Breast epithelium (tissue), 4 donors: Measurements from ENCODE around the gene HRH2. TPM values are rescaled to one million over a fixed set of nuclear protein-coding genes. Genes with fewer than 3 reads are reported as not detected.

Source experiments
- DNase-seq, 2 donors: peaks; one replicate each; pipeline ENCODE4 v3.0.0-alpha.2; 2019; ENCODE audit warnings: low spot score in 2 of 2
- H3K27ac ChIP-seq, 2 donors: fragments of 200-600 bp; sonication (generic) in 1 of 2; one replicate each; pipeline ENCODE4 v1.5.1; 2016 to 2019; ENCODE audit warnings: mild to moderate bottlenecking in 1 of 2
- H3K27me3 ChIP-seq, 2 donors: fragments of 200-600 bp; sonication (generic) in 1 of 2; one replicate each; pipeline versions ENCODE4 v1.5.1 to v1.6.0; 2017 to 2019; ENCODE audit warnings: control low read depth in 1 of 2, mild to moderate bottlenecking in 1 of 2
- H3K36me3 ChIP-seq: fragments of 200-600 bp; one replicate; pipeline ENCODE4 v1.5.1; 2019
- H3K4me1 ChIP-seq, 2 donors: fragments of 200-600 bp; sonication (generic); one replicate each; pipeline ENCODE4 v1.5.1; 2016 to 2019; ENCODE audit warnings: control low read depth in 1 of 2
- H3K4me3 ChIP-seq, 3 donors: fragments of 200-600 bp; sonication (generic); 1 replicate in 2 of 3; 2 replicates in 1 of 3; pipeline ENCODE4 v1.5.1; 2016 to 2019; ENCODE audit warnings: mild to moderate bottlenecking in 3 of 3, moderate library complexity in 2 of 3
- H3K9me3 ChIP-seq, 2 donors: fragments of 200-600 bp; sonication (generic) in 1 of 2; one replicate each; pipeline ENCODE4 v1.5.1; 2016 to 2019; ENCODE audit warnings: control low read depth in 1 of 2
- POLR2A ChIP-seq: fragments of 450-650 bp; IDR thresholded peaks from one replicate; pipeline ENCODE4 v1.6.1; 2016; ENCODE audit warnings: antibody characterized with exemption, mild to moderate bottlenecking, moderate library complexity
- POLR2AphosphoS5 ChIP-seq, 3 donors: sonication (generic); formaldehyde crosslinking; IDR thresholded peaks; one replicate each; pipeline ENCODE4 v1.6.1; 2017; ENCODE audit warnings: antibody characterized with exemption in 3 of 3
- intact Hi-C: fragments of 100-400 bp; cut with DNase I; formaldehyde crosslinking; loops from one replicate; pipeline ENCODE4 v1.15.1; 2023; ENCODE audit warnings: low total_unique reads
- total RNA-seq, 3 donors: library from RNA; depleted of rRNA; stranded (reverse); fragments of >200 nt; gene quantifications; one replicate each; pipeline ENCODE4 v1.1.0, GENCODE V29; 2016
- TF ChIP-seq, protein P1 (sequence below), 3 donors: fragments of 450-650 bp; IDR thresholded peaks; one replicate each; pipeline ENCODE4 v1.5.1; 2016 to 2017; ENCODE audit warnings: antibody characterized with exemption in 3 of 3, mild to moderate bottlenecking in 3 of 3, moderate library complexity in 3 of 3

The HRH2 gene
- total RNA-seq, 3 donors from 2014 or later = 0.73 to 5.0 (median 2.0) TPM

DNA sequence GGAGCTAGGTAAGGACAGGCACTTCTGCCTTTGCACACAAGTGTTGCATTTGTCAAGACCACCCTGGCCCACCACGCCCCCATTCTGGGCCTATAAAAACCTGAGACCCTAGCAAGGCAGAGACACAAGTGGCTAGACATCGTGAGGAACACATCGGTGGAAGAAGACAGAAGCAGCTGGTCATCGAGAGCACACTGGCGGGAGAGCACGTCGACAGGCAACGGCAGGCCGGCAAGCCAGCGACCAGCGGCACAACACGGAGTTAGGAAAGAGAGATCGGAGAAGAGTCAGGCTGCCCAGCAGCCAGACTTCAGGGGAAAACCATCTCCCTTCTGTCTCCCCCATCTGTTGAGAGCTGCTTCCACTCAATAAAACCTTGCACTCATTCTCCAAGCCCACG, 76.1 kb downstream of the HRH2 start:
- H3K4me1 ChIP-seq = no peaks in the 10 kb centered on the region
- no peak for DNase-seq
- H3K4me3 ChIP-seq = no peak overlapping the region
- no peak overlapping the region for H3K27ac ChIP-seq
- peaks cover 5 to 33% of the 10 kb centered on the region in 2 donors for H3K27me3 ChIP-seq
- no peaks in the 10 kb centered on the region for H3K9me3 ChIP-seq
- TF ChIP-seq, protein P1, sequence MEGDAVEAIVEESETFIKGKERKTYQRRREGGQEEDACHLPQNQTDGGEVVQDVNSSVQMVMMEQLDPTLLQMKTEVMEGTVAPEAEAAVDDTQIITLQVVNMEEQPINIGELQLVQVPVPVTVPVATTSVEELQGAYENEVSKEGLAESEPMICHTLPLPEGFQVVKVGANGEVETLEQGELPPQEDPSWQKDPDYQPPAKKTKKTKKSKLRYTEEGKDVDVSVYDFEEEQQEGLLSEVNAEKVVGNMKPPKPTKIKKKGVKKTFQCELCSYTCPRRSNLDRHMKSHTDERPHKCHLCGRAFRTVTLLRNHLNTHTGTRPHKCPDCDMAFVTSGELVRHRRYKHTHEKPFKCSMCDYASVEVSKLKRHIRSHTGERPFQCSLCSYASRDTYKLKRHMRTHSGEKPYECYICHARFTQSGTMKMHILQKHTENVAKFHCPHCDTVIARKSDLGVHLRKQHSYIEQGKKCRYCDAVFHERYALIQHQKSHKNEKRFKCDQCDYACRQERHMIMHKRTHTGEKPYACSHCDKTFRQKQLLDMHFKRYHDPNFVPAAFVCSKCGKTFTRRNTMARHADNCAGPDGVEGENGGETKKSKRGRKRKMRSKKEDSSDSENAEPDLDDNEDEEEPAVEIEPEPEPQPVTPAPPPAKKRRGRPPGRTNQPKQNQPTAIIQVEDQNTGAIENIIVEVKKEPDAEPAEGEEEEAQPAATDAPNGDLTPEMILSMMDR (IDR thresholded peaks at IDR 0.05) = no peak
- TF ChIP-seq POLR2AphosphoS5 (IDR thresholded peaks at IDR 0.05) (no peak), POLR2A (no peak)
- intact Hi-C loops = no loop called here
- H3K36me3 ChIP-seq = no peaks in the 10 kb centered on the region

DNA sequence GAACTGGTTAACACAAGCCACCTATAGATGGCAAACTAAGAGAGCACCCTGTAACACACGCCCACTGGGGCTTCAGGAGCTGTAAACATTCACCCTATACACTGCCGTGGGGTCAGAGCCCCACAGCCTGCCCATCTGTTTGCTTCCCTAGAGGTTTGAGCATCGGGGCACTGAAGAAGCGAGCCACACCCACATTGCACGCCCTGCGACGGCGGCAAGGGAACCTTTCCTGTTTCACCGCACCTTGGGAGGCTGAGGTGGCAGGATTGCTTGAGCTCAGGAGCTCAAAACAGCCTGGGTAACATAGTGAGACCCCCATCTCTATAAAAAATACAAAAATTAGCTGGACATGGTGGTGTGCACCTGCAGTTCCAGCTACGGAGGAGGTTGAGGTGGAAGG, 76.6 kb downstream of the HRH2 start:
- DNase-seq = peak in 1 of 2 donors; percentile 3
- Histone ChIP-seq H3K4me1 (no peaks in the 10 kb centered on the region), H3K27ac (no peak overlapping the region), H3K36me3 (no peaks in the 10 kb centered on the region), H3K27me3 (peaks cover under 1 to 28% of the 10 kb centered on the region in 2 donors), H3K9me3 (no peaks in the 10 kb centered on the region), H3K4me3 (no peak overlapping the region)
- intact Hi-C loops = no loop called here
- TF ChIP-seq POLR2A = no peak
- no peak for TF ChIP-seq POLR2AphosphoS5 (IDR thresholded peaks at IDR 0.05)
- TF ChIP-seq, protein P1 (IDR thresholded peaks at IDR 0.05) = no peak

DNA sequence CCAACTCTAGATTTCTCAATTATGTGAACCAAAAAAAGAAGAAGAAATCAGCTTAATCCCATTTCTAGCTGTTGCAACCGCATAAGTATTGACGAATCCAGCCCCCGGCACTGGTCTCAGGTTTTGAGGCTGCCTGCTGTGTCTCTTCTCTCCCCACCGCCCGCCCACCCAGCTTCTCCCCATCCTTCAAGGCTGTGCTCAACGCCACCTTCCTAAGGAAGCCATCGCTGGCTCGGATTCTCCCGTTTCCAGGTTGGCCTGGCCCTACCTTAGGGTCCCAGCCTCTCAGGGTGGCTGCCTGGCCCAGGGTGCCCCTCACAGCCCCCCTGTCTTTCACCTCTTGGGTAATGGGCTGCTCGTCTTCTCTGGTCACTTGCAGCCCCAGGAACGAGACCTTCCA, 77.8 kb downstream of the HRH2 start:
- TF ChIP-seq, protein P1 (IDR thresholded peaks at IDR 0.05) = no peak
- TF ChIP-seq POLR2AphosphoS5 (IDR thresholded peaks at IDR 0.05) (no peak), POLR2A (no peak)
- H3K36me3 ChIP-seq = no peaks in the 10 kb centered on the region
- no peaks in the 10 kb centered on the region for H3K4me1 ChIP-seq
- H3K27me3 ChIP-seq = peaks cover 0 to 28% of the 10 kb centered on the region in 2 donors
- no peaks in the 10 kb centered on the region for H3K9me3 ChIP-seq
- H3K4me3 ChIP-seq = no peak overlapping the region
- peak in 1 of 2 donors; percentile 49 for DNase-seq
- intact Hi-C loops = no loop called here
- no peak overlapping the region for H3K27ac ChIP-seq

DNA sequence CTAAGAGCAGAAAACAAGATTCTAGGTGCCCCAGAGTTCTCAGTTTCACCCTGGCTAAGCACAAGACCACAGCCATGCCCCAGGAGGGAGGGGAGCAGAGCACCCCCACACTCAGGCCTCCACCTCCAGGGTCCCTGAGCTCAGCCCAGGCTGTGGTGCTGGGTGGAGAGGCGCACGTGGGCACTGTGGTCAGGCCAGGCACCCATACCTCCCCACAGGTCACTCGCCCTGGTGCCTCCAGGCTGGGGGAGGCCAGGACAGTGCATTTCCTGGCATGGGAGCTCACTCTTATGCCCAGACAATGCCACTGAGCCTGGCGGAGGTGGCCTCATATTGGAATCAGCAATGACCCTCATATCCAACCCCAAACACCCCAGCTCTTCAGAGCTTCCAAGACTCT, 78.8 kb downstream of the HRH2 start:
- Histone ChIP-seq H3K27ac (no peak overlapping the region), H3K4me1 (no peaks in the 10 kb centered on the region), H3K9me3 (no peaks in the 10 kb centered on the region), H3K27me3 (peaks cover 0 to 28% of the 10 kb centered on the region in 2 donors), H3K4me3 (no peak overlapping the region), H3K36me3 (no peaks in the 10 kb centered on the region)
- no peak for DNase-seq
- intact Hi-C loops = no loop called here
- TF ChIP-seq POLR2AphosphoS5 (IDR thresholded peaks at IDR 0.05) (no peak), POLR2A (no peak)
- TF ChIP-seq, protein P1 (IDR thresholded peaks at IDR 0.05) = no peak

DNA sequence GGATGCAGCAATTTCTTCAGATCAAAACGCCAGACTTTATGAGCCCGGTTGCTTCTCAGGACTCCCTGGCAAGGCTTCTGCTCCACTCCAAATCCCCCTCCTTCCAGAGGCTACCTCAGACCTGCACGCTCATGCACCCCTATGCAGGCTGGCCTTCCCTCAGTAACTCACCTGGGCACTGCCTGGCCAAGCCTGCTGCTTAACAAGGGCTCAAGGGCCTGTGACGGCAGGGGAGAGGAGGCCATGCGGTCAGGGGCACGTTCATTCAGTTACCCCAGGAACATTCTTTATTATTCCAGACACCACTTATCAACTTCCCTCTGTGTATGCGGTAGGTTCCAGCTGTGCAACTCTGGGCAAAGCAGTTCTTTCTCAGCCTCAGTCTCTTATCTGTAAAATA, 79.6 kb downstream of the HRH2 start:
- Histone ChIP-seq H3K27ac (no peak overlapping the region), H3K4me3 (no peak overlapping the region), H3K36me3 (no peaks in the 10 kb centered on the region), H3K27me3 (peaks cover 0 to 28% of the 10 kb centered on the region in 2 donors), H3K4me1 (no peaks in the 10 kb centered on the region), H3K9me3 (no peaks in the 10 kb centered on the region)
- intact Hi-C loops = no loop called here
- TF ChIP-seq POLR2A (no peak), POLR2AphosphoS5 (IDR thresholded peaks at IDR 0.05) (no peak)
- TF ChIP-seq, protein P1 (IDR thresholded peaks at IDR 0.05) = no peak
- DNase-seq = peak in 1 of 2 donors; percentile 35
